HTERT RPE-1 (cell line): ENCODE measurements around the gene AIPL1.

Experiments used
- in situ Hi-C: fragments of 300-500 bp; cut with MboI; formaldehyde crosslinking; loops from 4 replicates; pipeline ENCODE4 v1.14.3; 2020; ENCODE audit warnings: low sequenced_read_pairs

Gene AIPL1

DNA sequence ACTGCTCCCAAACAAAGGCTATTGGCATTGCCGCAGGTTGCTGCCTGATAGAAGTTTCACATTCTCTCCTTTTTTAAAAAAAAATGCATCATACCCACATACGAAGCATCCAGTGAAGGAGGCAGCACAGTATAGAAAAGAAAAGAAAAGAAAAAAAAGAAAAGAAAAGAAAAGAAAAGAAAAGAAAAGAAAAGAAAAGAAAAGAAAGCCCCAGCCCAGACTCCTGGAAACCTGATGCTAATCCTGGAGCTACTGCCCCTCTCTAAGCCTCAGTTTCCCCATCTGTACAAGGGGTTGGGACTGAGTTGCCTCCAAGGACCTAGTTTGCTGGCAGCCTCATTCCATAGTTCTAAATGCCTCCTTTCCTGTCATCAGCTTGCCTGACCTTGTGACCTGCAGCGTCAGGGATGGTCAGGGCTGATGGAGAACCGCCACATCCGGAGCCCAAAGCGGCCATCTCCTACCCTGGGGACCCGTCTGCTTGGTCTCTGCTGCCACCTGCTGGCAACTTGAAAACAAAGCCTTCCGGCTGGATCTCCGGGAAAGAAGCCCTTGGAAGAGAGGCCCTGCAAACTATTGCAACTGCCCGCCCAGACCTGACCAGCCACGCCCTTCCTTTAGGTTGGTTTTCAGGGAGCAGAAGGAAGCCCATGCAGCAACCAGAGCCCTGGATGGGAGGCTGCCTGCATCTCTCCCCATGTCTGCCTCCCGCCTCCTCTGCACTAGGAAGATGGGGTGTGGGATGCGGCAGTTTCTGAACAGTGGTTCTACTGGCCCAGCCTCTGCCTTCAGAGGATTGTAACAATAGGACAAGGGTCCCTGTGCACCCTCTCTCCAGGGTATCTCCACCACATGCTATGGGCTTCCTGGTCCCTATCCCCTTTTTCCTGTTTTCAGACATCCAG, 13.0 kb downstream of the AIPL1 start:
- in situ Hi-C loops, result no loop called here

GRCh38 chr17:6420173-6420641, 14.7 kb downstream of the AIPL1 start:
- in situ Hi-C loops, result no loop called here

DNA sequence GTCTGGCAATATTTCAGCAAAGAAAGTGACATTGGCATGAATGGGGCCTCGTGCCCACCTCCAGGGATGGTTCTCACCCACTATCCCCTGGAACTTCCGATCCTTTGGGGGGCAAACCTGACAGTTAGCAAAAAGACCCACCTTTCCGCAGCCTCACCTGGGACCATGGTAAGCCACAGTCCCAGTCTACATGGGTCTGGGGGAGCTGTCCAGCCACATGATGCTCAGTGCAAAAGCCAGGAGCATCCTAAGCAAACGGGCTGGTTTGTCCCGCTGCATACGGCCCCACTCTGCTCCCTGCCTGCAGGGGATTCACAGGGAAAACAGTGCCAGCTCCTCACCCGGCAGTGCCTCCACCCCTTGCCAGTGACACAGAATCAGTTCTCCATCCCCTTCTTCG, 19.3 kb downstream of the AIPL1 start:
- in situ Hi-C loops, result no loop called here

DNA sequence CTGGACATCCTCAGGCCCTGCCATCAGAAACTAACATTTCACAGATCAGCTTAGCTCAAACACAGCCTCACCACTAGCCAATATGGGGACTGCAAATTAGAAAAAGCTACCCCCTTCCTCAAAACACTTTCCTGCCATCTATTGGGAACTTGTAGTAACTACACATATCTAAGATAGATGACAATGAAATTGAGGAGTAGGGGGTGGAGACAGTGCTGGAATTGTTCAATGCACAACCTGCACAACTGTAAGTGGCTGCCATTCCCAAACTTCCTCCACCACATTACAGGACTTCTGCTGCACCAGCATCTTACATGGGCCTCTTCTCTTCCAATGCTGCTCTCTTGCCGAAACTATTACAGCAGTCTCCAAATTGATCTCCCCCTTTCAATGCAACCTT, 21.9 kb downstream of the AIPL1 start:
- in situ Hi-C loops, result no loop called here

GRCh38 chr17:6408735-6409134, 26.2 kb downstream of the AIPL1 start:
- in situ Hi-C loops, result no loop called here

DNA sequence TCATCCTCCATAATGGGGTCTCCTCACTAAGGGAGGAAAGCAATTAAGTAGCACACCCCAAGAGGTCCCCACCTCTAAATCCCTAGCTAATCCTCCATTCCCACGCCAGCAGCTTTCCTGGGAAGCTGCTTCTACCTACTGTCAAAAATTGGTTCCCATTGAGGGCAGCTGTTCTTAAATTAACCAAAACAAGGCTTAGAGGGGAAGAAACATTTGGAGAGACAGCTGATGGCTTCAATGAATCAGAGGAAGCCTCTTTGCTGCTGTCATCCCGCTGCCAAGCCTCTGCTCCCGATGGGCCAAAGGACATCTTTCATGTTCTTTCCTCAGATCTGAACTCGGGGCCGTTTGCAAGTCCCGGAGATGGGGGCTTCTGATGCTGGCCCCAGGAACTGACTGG, 26.6 kb downstream of the AIPL1 start:
- in situ Hi-C loops, result no loop called here

GRCh38 chr17:6402258-6402657, 32.7 kb downstream of the AIPL1 start:
- in situ Hi-C loops, result no loop called here

GRCh38 chr17:6398955-6399354, 36.0 kb downstream of the AIPL1 start:
- in situ Hi-C loops, result no loop called here

GRCh38 chr17:6394055-6394606, 40.8 kb downstream of the AIPL1 start:
- in situ Hi-C loops, result no loop called here

DNA sequence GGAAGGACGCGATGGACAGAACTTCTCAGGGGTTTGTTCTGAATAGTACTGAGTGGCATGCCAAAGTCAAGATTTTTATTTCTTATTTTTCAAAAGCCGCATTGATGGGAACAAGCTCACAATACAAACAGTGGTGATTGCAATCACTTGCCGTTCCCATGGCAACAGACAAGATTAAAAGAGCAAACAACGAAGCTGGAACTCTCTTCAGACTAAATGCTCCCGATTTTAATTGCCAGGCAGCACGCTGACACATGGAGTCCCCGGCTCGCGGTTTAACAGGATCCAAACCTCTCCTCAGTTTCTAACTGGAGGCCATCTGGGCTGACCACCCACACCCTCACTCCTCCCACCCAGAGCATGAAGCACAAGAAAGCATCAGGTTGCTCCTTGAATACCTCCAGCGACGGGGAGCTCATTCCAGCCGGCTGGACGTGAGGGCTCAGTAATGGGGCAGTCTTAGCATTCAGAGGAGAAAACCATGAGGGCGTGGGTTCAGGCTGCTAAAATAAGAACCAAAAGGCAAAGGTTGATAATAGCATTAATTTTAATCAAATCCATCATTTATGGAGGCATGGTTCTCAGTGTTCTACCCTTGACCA, 41.5 kb downstream of the AIPL1 start:
- in situ Hi-C loops, result no loop called here

DNA sequence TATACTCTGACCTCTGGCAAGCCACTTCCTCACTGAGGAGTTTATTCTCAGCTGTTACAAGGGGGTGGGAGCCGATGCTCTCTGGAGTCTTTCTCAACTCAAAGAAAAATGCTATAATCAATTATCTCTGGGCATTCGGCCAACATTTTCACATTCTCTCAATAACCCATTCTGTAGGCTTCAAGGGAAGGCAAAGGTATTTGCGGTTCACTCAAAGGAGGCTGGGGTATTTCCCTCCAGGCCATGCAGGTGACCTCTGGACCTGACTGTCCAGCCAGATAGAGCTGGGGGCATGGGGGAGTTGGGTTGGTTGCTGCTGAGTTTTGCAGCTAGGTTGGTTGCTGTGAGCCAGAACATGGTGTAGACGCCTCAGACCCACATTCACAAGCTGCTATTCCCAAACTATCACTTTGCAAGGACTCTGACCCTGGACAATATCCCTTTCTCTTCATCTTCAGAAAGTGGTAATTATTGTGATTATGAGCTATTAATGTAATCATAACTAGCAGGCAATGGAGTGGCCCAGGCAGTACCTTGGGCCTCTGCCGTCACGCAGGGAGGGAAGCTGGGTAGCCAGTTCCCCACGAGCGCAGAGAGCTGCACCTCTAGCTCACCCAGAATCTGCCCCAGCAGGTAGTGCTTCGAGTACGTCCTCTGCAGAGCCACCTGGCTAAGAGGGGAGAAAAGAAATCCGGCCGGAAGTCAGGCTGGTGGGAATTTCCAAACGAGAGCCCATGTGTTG, 42.1 kb downstream of the AIPL1 start:
- in situ Hi-C loops, result no loop called here

DNA sequence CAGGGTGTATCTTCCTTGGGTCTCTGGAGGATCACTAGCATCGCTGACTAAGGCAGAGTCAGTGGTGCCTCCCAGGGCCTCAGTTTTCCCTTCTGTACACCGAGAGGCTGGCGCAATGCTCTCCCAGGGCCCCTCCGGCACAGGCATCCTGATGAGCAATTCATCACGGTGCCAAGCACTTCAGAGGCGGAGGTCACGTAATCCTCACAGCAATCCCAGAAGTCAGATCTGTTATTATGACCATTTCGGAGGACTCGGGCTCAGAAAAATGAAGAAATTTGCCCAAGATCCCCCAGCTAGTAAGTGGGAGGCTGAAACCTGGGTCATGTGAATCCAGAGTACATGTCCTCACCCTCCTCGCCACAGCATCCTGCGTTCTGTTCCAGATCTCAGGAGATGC, 46.5 kb downstream of the AIPL1 start:
- in situ Hi-C loops, result no loop called here

DNA sequence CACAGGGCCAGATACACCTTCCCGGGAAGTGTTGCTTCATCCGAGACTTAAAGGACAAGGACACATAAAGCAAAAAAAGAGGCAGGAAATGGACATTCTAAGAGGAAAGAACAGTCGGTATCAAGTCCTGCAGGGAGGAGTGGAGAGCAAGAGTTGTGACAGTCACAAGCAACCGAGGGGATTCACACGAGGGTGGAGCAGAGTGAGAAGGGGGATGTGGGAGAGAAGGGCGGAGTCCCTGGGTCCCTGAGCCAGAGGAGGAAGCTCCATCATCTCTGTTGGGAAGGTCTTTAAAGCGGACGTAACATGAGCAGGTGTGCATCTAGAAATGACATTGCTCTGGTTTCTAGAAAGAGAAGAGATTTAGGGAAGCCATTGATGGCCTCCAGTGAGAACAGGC, 47.1 kb downstream of the AIPL1 start:
- in situ Hi-C loops, result no loop called here

GRCh38 chr17:6387442-6387841, 47.5 kb downstream of the AIPL1 start:
- in situ Hi-C loops, result no loop called here

- in situ Hi-C loops, result no loop called here
Measured at GRCh38 chr17:6386041-6386630, 48.8 kb downstream of the AIPL1 start.

GRCh38 chr17:6384481-6384880, 50.4 kb downstream of the AIPL1 start:
- in situ Hi-C loops, result no loop called here

GRCh38 chr17:6381526-6382465, 53.1 kb downstream of the AIPL1 start:
- in situ Hi-C loops, result no loop called here

DNA sequence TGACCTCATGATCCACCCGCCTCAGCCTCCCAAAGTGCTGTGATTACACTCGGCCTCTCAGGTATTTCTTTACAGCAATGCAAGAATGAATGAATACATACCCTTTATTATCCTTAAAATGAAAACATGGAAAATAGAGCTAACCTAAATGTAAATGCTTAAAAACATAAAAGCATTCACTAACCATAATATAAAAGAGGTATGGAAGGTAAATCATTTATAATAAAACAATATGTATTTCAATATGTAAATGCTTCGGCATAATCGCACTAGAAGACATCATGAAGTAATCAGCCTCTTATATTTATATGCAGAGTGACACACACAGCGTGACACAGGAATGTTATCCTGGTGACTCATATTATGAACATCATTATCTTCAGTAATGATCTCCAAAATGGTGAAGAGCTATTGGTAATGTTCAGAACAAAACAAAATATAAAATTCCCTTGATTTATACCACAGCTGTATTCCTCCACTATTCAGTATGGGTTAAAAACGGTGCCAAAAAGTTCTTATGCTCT, 53.9 kb downstream of the AIPL1 start:
- in situ Hi-C loops, result no loop called here

GRCh38 chr17:6377906-6378305, 57.0 kb downstream of the AIPL1 start:
- in situ Hi-C loops, result no loop called here

- in situ Hi-C loops, result no loop called here
Measured at GRCh38 chr17:6376931-6377361, 58.0 kb downstream of the AIPL1 start.
